Endothelial cell of umbilical vein (primary cell): ENCODE measurements around the gene ASB6. TPM values are rescaled to one million over a fixed set of nuclear protein-coding genes. Genes with fewer than 3 reads are reported as not detected.

Experiments
- BruUV-seq: library from RNA; stranded (reverse); fragments of 400-500 nt; replicated peaks from 2 replicates; lab custom pipeline; 2021; lab: Mats Ljungman, UMichigan
- CTCF ChIA-PET: fragments of 300-600, 350-600 bp; sonication (Branson Sonifier 250); formaldehyde crosslinking; loops from one replicate; lab custom pipeline; 2021; ENCODE audit warnings: antibody characterized with exemption, inconsistent platforms; lab: Charles Lee
- POLR2A ChIA-PET: fragments of 300-600, 350-600 bp; sonication (Branson Sonifier 250); formaldehyde crosslinking; loops from one replicate; lab custom pipeline; 2021; ENCODE audit warnings: antibody characterized with exemption, inconsistent platforms; lab: Charles Lee
- DNase-seq: peaks from one replicate; pipeline ENCODE4 v3.0.0-alpha.2; 2011; ENCODE audit warnings: low read depth, low spot score
- FAIRE-seq: peaks from 2 replicates; lab custom pipeline; 2011; peaks lifted over from hg19 to GRCh38; lab: Jason Lieb, UNC
- H2AFZ ChIP-seq: 2 replicates; pipeline ENCODE4 v1.6.0; 2012; ENCODE audit warnings: low read depth, low read length, control low read depth, inconsistent platforms
- H3K27ac ChIP-seq: 2 replicates; pipeline ENCODE4 v1.5.1; 2011; ENCODE audit warnings: low read depth, mild to moderate bottlenecking, control low read depth, low read length, moderate library complexity; ENCODE audit not compliant: insufficient read depth
- H3K27me3 ChIP-seq, 2 experiments: 2 replicates each; pipeline versions ENCODE4 v1.6.0 to v1.6.1; 2011; ENCODE audit warnings: low read length in 2 of 2, mixed read lengths in 1 of 2; ENCODE audit not compliant: control insufficient read depth in 2 of 2, insufficient read depth in 2 of 2
- H3K36me3 ChIP-seq, 2 experiments: 2 replicates in 1 of 2; 3 replicates in 1 of 2; pipeline ENCODE4 v1.5.1; 2011; ENCODE audit warnings: low read length in 2 of 2, mild to moderate bottlenecking in 1 of 2, moderate library complexity in 1 of 2; ENCODE audit not compliant: control insufficient read depth in 2 of 2, insufficient read depth in 2 of 2; ENCODE audit errors: extremely low read depth in 1 of 2
- H3K4me1 ChIP-seq: 3 replicates; pipeline ENCODE4 v1.5.1; 2011; ENCODE audit warnings: mild to moderate bottlenecking, low read length; ENCODE audit not compliant: control insufficient read depth, insufficient read depth; ENCODE audit errors: extremely low read depth
- H3K4me2 ChIP-seq: 2 replicates; pipeline ENCODE4 v1.6.1; 2011; ENCODE audit warnings: low read length, control low read depth, mixed read lengths; ENCODE audit not compliant: insufficient read depth
- H3K4me3 ChIP-seq, 3 experiments: fragments of 200-600 bp in 1 of 3; sonication (generic), shearing (Covaris generic) in 1 of 3; replicated peaks in 1 of 3; 2 replicates each; pipeline ENCODE4 v1.5.1; 2011 to 2016; ENCODE audit warnings: control low read depth in 3 of 3, low read length in 3 of 3, mild to moderate bottlenecking in 2 of 3, inconsistent platforms in 1 of 3, low read depth in 1 of 3, moderate library complexity in 1 of 3; ENCODE audit not compliant: insufficient read depth in 1 of 3
- H3K79me2 ChIP-seq: 2 replicates; pipeline ENCODE4 v1.6.0; 2012; ENCODE audit warnings: low read length, inconsistent platforms; ENCODE audit not compliant: control insufficient read depth, insufficient read depth
- H3K9ac ChIP-seq: replicated peaks from 2 replicates; pipeline ENCODE3; 2011; ENCODE audit warnings: low read length, control low read depth; ENCODE audit not compliant: insufficient read depth; ENCODE audit errors: extremely low read depth
- H3K9me1 ChIP-seq: replicated peaks from 3 replicates; pipeline ENCODE4 v1.6.0; 2011; ENCODE audit warnings: mild to moderate bottlenecking, low read length; ENCODE audit not compliant: control insufficient read depth, insufficient read depth; ENCODE audit errors: extremely low read depth
- H3K9me3 ChIP-seq: replicated peaks from 2 replicates; pipeline ENCODE4 v1.5.1; 2012; ENCODE audit warnings: low read length, inconsistent platforms; ENCODE audit not compliant: control insufficient read depth, insufficient read depth
- H4K20me1 ChIP-seq: replicated peaks from 2 replicates; pipeline ENCODE3; 2011; ENCODE audit warnings: mild to moderate bottlenecking, low read length; ENCODE audit not compliant: control insufficient read depth, insufficient read depth; ENCODE audit errors: extremely low read depth
- CTCF ChIP-seq, 2 donors: IDR thresholded peaks; 1 replicate in 1 of 2; 2 replicates in 1 of 2; pipeline ENCODE4 v1.5.1; 2011; ENCODE audit warnings: low read length in 2 of 2, mild to moderate bottlenecking in 2 of 2, moderate library complexity in 2 of 2, control low read depth in 1 of 2, inconsistent platforms in 1 of 2, low read depth in 1 of 2; ENCODE audit not compliant: insufficient read depth in 1 of 2; ENCODE audit errors: extremely low read depth in 1 of 2
- EZH2 ChIP-seq: IDR thresholded peaks from 2 replicates; pipeline ENCODE4 v1.6.1; 2012; ENCODE audit warnings: borderline replicate concordance, low read depth, mild to moderate bottlenecking, moderate library complexity, low read length, inconsistent platforms; ENCODE audit not compliant: severe bottlenecking
- FOS ChIP-seq: IDR thresholded peaks from 2 replicates; pipeline ENCODE4 v1.6.1; 2011; ENCODE audit warnings: mild to moderate bottlenecking, low read length, moderate library complexity, borderline replicate concordance; ENCODE audit not compliant: insufficient read depth
- GATA2 ChIP-seq: IDR thresholded peaks from 2 replicates; pipeline ENCODE4 v1.7.0; 2011; ENCODE audit warnings: low read depth, mild to moderate bottlenecking, moderate library complexity, mixed read lengths, low read length; ENCODE audit not compliant: insufficient read length, insufficient read depth
- JUN ChIP-seq: IDR thresholded peaks from 2 replicates; pipeline ENCODE4 v1.6.1; 2011; ENCODE audit warnings: borderline replicate concordance, low read depth; ENCODE audit not compliant: insufficient read length, insufficient read depth
- MAX ChIP-seq: IDR thresholded peaks from 2 replicates; pipeline ENCODE4 v1.6.1; 2011; ENCODE audit not compliant: insufficient read depth, insufficient read length
- MYC ChIP-seq: IDR thresholded peaks from one replicate; pipeline ENCODE4 v1.6.1; 2011; ENCODE audit warnings: mild to moderate bottlenecking, low read depth, low read length
- POLR2A ChIP-seq: IDR thresholded peaks from 2 replicates; pipeline ENCODE4 v1.6.1; 2012; ENCODE audit warnings: low read depth, mild to moderate bottlenecking, control low read depth, low read length
- POLR2AphosphoS5 ChIP-seq: IDR thresholded peaks from 2 replicates; pipeline ENCODE4 v1.6.1; 2012; ENCODE audit warnings: low read depth, mild to moderate bottlenecking, control low read depth, low read length, moderate library complexity; ENCODE audit not compliant: insufficient read depth
- dilution Hi-C: fragments of 300-500 bp; cut with MboI; formaldehyde crosslinking; loops from one replicate; pipeline ENCODE4 v1.15.0; 2019; ENCODE audit warnings: low sequenced_read_pairs; ENCODE audit not compliant: extremely low pct_ligation_motif_present
- intact Hi-C: fragments of 100-400 bp; cut with micrococcal nuclease; formaldehyde crosslinking; loops from one replicate; pipeline ENCODE4 v1.10.0; 2022
- polyA plus RNA-seq, 4 experiments: library from polyadenylated mRNA; depleted of rRNA in 3 of 4; stranded (reverse) in 3 of 4; unstranded in 1 of 4; fragments of >200 nt; gene quantifications; 2 replicates each; pipeline versions ENCODE4 v1.2.1 to v1.2.3, GENCODE V29; 2011 to 2012; ENCODE audit warnings: missing spikeins in 1 of 4
- total RNA-seq: library from RNA; stranded (reverse); gene quantifications from 2 replicates; pipeline ENCODE4 v1.2.3, GENCODE V29; 2021

ASB6 gene
- total and polyA plus RNA-seq, 2 donors (not counting 3 experiments of a cell fraction or from before 2014, with no cell fraction given), result 20.3 to 23.8 TPM

- Histone ChIP-seq H3K4me2 (no peak overlapping the region), H3K27ac (no peak overlapping the region), H3K27me3 (peaks cover 0 to 1% of the 10 kb centered on the region in 2 experiments), H3K9me3 (no peaks in the 10 kb centered on the region), H3K9me1 (no peaks in the 10 kb centered on the region), H3K36me3 (no peaks in the 10 kb centered on the region), H3K4me1 (no peaks in the 10 kb centered on the region), H4K20me1 (no peaks in the 10 kb centered on the region), H3K9ac (no peak overlapping the region), H3K79me2 (no peaks in the 10 kb centered on the region), H3K4me3 (no peak overlapping the region), H2AFZ (no peak overlapping the region)
- FAIRE-seq, result no peak
- POLR2A ChIA-PET, result no interaction called here
- no peak for DNase-seq
- no peak for TF ChIP-seq EZH2
- no peak for TF ChIP-seq FOS
- TF ChIP-seq MYC, result no peak
- TF ChIP-seq GATA2, result no peak
- TF ChIP-seq MAX, result no peak
- no TSS peak for BruUV-seq
- intact Hi-C loops (no loop called here), dilution Hi-C loops (no loop called here)
- CTCF ChIA-PET, result interaction anchor here (0.6 to 1.5 kb wide), 3 partner anchors 10 to 1971 kb away, joined by 3 to 4 read pairs (median 3); no protein-coding TSS in a partner anchor
Measured at GRCh38 chr9:129675620-129676019, 33.7 kb upstream of the ASB6 start.

DNA sequence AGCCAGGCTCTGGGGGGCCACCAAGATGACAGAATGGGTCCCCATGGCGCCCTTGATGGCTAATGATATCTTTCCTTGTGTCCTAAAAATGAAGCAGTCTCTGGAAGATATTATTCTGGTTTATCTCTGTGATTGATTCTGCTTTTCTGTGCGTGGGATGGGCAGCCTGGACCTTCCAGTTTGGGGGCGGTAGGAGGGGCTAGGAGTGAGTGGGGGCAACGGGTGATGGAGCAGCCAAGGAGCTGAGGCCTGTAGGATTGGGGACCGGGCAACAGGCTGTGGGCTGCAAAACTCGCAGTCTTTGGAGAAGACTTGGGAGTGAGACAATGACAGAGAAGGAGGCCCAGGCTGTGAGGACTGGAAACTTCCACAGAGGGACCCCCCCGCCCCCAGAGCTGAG, 32.3 kb upstream of the ASB6 start:
- no peak overlapping the region for H3K27ac ChIP-seq
- no peaks in the 10 kb centered on the region for H4K20me1 ChIP-seq
- TF ChIP-seq POLR2AphosphoS5 (no peak), MAX (no peak), EZH2 (no peak), POLR2A (no peak), GATA2 (no peak), MYC (no peak), JUN (no peak), FOS (no peak), CTCF (IDR thresholded peaks at IDR 0.05; ENCODE audit: extremely low read depth in 1 of 2, insufficient read depth in 1 of 2, low read depth in 1 of 2, low read length in 2 of 2) (no peak)
- no peaks in the 10 kb centered on the region for H3K4me1 ChIP-seq
- DNase-seq (no peak), FAIRE-seq (no peak)
- no peak overlapping the region for H2AFZ ChIP-seq
- H3K27me3 ChIP-seq, result peaks cover 0 to 1% of the 10 kb centered on the region in 2 experiments
- ChIA-PET POLR2A (no interaction called here), CTCF (no interaction called here)
- intact Hi-C loops, result no loop called here
- H3K9me1 ChIP-seq, result no peaks in the 10 kb centered on the region
- H3K9ac ChIP-seq, result no peak overlapping the region
- H3K4me3 ChIP-seq, result no peak overlapping the region
- no peaks in the 10 kb centered on the region for H3K79me2 ChIP-seq
- H3K9me3 ChIP-seq, result no peaks in the 10 kb centered on the region
- H3K4me2 ChIP-seq, result no peak overlapping the region
- no peaks in the 10 kb centered on the region for H3K36me3 ChIP-seq
- dilution Hi-C loops, result no loop called here
- no TSS peak for BruUV-seq
